Stimulated activated CD8-positive, alpha-beta memory T cell treated with anti-CD3 and anti-CD28 coated beads, Interleukin-7, amount 100 ng/mL, for 24 hours (primary cell): Measurements from ENCODE around the gene MEFV.
"Not testable (repeated sequence)": the region's sequence is repeated elsewhere in the genome, so short reads cannot be mapped to it uniquely, and the experiment has no call there.

Experiments
- DNase-seq: peaks from one replicate; pipeline ENCODE4 v3.0.0-alpha.2; 2020; ENCODE audit warnings: low read depth

MEFV gene, protein sequence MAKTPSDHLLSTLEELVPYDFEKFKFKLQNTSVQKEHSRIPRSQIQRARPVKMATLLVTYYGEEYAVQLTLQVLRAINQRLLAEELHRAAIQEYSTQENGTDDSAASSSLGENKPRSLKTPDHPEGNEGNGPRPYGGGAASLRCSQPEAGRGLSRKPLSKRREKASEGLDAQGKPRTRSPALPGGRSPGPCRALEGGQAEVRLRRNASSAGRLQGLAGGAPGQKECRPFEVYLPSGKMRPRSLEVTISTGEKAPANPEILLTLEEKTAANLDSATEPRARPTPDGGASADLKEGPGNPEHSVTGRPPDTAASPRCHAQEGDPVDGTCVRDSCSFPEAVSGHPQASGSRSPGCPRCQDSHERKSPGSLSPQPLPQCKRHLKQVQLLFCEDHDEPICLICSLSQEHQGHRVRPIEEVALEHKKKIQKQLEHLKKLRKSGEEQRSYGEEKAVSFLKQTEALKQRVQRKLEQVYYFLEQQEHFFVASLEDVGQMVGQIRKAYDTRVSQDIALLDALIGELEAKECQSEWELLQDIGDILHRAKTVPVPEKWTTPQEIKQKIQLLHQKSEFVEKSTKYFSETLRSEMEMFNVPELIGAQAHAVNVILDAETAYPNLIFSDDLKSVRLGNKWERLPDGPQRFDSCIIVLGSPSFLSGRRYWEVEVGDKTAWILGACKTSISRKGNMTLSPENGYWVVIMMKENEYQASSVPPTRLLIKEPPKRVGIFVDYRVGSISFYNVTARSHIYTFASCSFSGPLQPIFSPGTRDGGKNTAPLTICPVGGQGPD

DNA sequence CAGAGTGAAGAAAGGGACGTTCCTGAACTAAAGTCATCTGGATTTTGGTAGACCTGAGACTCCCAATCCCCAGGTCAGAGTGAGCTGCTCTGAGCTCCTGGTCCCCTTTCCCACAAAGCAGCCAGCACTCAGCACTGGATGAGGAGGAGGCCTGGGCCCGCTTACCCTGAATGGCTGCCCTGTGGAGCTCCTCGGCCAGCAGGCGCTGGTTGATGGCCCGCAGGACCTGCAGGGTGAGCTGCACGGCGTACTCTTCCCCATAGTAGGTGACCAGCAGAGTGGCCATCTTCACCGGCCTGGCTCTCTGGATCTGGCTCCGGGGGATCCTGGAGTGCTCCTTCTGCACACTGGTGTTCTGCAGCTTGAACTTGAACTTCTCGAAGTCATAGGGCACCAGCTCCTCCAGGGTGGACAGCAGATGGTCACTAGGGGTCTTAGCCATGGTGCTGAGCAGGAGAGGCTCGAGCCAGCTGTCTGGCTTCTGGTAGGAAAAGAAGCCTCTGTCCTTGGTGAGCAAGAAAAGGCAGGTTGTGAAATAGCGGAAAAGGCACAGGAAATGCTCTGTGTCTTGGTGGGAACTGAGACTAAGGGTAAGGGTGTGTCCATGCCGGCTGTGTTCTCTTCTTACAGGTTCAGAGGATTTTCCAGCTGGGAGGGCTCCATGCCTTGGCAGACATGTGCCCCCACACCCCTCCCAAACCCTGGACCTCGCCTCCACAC, at the start of gene MEFV:
TSS of gene MEFV (minus strand) at position 488 of the 720 bp plus-strand sequence. CDS start at position 442, 46 bp downstream.
- DNase-seq: no peak

DNA sequence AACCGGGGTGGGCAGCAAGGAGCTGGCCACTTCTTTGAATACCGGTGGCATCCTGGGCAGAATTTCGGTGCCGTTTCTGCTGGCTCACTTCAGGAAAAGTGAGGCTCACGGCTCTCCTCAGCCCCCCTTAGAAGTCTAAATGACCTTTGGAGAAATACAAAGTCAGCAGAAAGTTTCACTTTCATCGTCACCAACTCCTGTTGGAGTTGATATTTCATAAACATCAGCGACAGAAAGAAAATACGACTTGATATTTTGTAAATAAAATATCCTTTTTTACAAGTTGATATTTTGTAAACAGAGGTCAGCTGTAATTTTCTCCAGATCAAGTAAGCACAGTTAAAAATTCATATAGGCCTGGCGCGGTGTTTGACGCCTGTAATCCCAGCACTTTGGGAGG, 49.6 kb upstream of the MEFV start:
- no peak for DNase-seq

DNA sequence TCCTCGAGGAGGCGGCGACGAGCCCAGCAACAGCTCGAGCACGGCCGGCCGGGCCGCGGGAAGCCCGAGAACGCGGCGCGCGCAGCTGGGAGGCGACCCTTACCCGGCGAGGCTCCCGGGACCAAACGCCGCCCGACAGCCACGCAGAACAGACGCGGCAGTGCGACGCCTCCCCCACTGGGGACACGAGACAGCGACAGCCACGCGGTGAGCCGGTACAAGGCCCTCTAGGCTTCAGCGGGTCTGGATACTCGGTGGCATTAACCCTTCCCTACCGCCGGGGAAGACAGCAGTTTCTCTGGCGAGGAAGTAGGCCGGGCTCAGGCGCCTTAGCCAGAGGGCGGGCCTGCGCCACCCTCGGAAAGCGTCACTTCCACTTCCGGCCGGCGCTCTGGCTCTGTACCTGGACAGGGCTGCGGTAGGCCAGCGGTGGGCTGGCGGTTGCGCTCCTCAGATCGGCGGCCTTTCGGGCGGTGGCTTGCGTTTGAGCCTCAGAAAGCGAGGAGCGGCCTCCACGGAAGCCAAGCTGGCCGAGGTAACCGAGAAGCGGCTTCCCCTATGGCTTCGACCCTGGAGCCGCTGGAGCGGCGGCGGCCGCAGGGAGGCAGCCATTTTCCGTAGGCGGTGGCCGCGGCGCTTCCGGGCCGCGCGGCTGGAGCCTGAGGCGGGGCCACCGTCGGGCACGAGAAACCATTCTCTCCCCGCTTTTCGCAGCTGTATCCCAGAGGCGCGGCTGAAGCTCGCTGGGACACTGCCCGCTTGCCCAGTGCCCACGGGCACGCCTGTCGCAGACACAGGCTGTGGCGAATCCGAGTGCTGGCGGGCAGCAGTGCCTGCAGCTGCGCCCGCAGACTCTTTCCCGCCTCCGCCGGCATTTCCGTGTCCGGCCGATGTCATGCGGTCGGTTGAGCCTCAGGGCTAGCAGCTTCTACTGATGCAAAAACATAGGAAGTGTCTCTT, 49.0 kb upstream of the MEFV start, which contains the start of the genes TIGD7 and ZNF75A:
TSS of gene TIGD7 (minus strand) at position 322 of the 960 bp plus-strand sequence. CDS start 4,816 bp downstream, outside the sequence.
TSS of gene ZNF75A (plus strand) at position 389 of the 960 bp plus-strand sequence. CDS start 2,932 bp downstream, outside the sequence.
- DNase-seq: peak; percentile 61

DNA sequence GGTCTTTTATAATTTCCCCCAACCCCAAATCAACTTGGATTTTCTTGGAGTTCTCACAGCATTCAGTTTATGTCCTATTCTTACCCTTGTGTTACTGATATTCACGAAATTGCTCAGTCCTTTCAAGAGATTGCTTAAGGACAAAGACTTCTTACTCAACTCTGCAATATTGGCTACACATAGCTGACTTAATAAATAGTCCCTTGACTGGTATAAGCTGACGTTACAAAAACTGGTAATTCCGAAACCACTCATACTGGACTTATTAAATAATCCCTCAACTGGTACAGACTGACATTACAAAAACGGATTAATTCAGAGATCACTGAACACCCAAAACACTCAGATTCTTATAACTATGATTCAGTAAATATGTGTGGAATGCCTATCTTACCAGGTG, 47.9 kb upstream of the MEFV start:
- DNase-seq: no peak

DNA sequence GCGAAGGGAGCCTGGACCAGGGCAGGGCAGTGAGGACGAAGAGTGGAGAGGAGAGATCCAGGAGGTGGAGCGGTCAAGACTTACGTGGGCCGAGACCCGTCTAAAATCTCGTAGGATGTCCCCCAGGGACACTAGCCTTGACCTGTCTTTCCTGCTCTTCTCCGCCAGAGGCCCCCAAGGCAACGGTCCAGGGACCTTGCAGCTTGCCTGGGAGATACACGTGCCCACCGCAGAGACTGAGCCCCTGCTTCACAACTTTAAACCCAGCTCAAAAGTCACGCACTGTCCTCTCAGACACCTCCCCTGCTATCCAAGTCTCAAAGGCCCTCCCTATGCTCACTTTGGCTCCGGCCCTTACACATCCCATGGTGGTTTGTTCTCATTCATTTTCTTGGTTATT, 39.4 kb upstream of the MEFV start:
- no peak for DNase-seq

DNA sequence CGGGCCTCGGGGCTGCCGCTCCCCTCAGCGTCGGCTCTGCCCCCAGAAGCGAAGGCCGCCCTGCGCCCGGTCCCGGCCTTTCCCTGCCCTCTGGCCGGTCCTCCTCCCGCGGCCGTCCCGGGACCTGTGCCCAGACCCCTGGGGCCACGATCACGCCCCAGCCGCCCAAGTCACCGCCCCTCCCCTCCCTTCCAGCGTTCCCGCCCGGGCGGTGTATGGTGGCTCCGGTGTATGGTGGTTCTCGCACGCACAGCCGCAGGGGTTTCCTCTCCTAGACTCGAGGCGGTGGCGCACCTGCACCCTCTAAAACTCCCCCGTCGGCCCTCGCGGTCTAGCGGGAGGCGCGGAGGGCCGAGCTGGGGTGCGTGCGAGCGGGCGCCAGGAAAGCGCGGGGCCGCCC, 38.8 kb upstream of the MEFV start:
- no peak for DNase-seq

DNA sequence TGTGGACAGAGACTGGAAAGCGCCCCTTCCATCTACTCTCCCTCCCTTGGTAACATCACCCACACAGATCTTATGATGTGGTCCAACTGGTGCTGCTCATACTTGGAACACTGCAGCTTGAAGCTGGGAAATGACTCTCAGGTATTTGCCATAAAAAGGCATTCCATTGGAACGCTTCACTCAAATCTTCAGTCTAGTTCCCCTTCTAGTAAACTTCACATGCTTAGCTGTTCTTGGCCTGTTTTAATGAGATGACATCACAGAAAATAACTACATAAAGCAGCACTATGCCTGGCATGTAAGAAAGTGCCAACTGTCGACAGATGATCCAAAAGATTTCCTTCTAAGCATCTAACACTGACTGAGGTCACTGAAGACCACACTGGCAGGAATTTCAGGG, 36.2 kb upstream of the MEFV start:
- no peak for DNase-seq

DNA sequence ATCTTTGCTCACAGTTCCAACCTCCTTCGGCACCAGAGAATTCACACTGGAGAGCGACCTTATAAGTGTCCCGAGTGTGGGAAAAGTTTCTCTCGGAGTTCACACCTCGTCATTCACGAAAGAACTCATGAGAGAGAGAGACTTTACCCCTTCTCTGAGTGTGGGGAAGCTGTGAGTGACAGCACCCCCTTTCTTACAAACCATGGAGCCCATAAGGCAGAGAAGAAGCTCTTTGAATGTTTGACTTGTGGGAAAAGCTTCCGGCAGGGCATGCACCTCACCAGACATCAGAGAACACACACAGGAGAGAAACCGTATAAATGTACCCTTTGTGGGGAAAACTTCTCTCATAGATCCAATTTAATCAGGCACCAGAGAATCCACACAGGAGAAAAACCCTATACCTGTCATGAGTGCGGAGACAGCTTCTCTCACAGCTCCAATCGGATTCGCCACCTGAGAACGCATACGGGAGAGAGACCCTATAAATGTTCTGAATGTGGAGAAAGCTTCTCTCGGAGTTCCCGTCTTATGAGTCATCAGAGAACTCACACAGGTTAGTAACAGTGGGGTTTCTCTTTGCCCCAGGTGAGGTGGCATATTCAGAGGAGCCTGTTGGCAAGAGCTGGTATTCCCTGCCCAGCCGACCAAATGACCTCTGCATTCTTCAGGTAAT, 33.7 kb upstream of the MEFV start:
- DNase-seq: no peak

DNA sequence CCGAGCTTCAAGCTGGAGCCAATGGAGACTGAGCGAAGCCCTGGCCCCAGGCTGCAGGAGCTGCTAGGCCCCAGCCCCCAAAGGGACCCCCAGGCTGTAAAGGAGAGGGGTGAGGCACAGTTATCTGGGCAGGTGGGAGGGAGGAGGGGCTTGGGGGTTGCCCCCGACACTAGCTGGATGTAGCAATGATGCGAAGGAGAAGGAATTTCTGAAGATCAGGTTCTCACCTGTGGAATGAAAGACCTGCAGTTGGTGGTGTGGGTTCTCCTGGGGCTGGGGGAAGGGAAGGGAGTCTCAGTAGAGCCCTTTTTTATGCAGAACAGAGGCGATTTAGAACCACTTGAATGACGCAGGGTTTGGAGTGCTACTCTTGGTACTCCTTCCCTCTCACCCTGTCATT, 28.7 kb upstream of the MEFV start:
- DNase-seq: no peak

DNA sequence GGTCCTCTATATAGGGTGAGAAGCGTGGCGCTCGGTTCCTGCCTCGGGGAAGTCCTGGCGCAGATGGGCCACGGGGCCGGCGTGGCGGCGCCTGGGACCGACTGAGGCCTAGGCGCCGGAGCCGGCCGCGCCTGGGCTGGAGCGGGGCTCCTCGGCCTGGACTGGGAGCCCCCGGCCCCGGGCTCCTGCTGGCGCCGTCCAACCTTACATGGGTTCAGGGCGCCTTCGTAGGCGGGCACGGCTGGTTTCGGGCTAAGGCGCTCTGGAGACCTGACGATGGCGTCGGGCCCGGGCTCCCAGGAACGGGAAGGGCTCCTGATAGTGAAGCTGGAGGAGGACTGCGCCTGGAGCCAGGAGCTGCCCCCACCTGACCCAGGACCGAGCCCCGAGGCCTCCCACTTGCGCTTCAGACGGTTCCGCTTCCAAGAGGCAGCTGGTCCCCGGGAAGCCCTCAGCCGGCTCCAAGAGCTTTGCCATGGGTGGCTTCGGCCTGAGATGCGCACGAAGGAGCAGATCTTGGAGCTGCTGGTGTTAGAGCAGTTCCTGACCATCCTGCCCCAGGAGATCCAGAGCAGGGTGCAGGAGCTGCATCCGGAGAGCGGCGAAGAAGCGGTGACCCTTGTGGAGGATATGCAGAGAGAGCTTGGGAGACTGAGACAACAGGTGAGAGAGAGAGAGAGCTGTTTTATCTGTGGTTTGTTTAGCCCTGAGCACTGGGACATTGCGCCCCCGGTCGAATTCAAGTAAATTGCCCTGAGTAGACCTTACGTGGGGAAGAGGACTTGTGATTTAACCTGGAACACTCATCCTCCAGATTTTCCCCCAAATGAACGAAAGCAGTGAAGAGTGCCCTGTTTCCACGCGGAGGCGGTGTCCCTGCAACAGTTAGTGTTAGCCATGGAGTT, 27.4 kb upstream of the MEFV start:
- DNase-seq: no peak

DNA sequence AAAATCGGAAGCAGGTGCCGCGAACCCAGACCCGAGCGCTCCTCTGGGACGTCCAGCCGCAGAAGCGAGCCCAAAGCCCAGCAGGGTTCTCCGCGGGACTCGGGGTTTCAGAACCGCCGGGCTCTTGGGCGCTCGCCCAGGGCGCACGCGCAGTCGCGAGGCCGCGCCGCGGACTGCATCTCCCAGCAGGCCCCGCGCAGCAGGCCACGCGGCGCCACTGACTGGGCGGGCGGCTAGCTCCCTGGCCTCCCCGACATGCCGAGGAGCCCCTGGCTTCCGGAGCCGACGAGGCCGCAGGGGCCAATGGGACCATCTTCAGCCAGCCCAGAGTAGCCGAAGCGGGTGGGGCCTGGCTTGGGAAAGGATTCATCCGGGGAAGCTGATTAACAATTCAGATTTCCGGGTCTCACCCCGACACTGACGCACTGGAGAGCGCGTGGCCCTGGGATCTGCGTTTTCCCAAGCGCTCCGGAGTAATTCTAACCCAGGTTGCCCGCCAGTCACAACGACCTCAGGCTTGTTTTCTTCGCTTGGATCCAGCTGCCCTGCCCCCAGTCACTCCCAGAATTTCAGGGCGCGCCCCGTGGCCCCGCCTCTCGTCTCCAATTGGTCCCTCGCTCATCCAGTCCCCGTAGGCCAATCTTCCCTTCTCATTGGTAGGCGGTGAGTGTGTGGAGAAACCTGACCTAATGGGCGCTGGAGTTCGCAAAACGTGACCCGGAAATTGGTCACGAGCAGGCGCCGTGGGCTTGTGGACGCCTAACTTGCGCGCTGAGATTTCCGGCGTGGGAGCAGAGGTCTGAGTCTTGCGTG, 26.5 kb upstream of the MEFV start, which contains the start of gene ZNF263:
TSS of gene ZNF263 (plus strand) at position 762 of the 813 bp plus-strand sequence. CDS start 328 bp downstream, outside the sequence.
- peak; percentile 82 for DNase-seq

DNA sequence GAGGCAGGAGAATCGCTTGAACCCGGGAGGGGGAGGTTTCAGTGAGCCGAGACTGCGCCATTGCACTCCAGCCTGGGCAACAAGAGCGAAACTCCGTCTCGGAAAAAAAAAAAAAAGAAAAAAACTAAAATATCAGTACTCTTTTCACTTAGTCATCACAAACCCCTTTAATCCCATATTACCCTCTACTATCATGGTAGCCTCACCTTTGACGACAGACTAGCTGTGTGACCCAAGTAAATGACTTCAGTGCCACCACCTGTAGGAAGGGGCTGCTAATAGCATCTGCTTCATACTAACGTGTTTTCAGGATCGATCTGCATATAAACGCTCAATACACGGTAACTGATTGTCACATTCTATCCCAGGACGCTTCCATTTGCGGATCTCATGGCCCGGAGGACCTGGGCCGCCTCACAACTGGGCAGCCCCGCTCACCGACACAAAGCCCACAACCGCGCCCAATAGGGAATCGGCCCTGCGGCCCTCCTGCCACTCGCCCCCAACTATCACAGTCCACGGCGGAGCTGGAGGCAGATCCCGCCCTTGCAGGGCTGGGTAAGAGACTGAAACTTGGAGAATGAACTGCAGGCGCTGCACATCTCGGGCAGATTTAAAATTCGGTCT, 25.8 kb upstream of the MEFV start:
- DNase-seq: no peak

DNA sequence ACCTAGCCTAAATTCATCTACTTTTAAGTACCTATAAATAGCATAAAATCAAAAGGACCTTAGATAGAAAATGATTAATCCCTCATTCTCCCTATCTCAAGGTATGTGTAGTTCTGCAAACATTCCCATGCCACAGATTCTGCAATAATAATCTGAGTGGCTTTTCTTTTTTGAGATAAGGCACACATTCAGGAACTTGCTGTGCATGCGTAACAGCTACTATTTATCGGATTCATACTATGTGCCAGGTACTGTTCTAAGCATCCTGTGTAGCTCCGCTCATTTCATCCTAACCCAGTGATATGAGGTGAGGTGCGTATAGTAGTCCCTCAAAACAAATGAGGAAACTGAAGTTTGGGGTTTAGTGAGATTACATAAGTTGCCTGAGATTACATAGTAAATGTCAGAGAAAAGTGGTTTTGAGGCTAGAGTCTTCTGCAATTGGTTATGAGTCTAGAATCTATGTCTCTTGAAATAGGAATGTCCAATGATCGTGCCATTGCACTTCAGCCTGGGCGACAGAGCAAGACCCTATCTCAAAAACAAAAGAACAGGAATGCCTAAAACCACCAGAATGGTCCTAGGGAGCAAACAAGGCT, 24.9 kb upstream of the MEFV start:
- no peak for DNase-seq

DNA sequence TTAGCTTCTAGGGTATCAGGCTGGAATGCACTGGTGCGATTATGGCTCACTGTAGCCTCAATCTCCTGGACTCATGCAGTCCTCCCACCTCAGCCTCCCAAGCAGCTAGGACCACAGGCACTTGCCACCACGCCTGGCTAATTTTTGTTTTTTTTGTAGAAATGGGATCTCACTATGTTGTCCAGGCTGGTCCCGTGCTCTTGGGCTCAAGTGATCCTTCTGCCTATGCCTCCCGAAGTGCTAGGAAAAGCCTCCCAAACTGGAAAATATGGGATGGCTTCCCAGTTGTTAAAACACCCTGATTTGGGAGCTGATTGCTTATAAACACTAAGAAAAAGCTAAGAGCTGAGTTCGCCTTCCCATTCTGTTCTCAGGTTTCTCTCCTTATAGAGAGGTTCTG, 20.2 kb upstream of the MEFV start:
- no peak for DNase-seq

DNA sequence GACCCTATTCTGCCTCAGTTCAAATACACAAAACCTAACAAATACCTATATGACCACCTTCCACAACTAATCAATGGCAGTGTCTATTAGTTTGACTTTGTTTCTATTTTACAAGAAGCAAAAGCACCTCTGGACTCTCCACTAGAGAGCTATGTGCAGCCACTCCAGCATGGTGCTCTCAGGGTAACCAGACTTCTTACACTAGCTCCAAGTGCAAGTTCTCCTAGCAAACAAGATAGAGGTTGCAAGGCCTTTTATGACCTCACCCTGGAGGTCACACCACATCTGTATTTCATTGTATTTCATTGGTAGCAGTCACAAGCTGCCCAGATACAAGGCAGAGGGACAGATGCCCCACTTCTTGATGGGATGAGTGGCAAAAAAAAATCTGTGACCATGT, 18.5 kb upstream of the MEFV start:
- DNase-seq: no peak

DNA sequence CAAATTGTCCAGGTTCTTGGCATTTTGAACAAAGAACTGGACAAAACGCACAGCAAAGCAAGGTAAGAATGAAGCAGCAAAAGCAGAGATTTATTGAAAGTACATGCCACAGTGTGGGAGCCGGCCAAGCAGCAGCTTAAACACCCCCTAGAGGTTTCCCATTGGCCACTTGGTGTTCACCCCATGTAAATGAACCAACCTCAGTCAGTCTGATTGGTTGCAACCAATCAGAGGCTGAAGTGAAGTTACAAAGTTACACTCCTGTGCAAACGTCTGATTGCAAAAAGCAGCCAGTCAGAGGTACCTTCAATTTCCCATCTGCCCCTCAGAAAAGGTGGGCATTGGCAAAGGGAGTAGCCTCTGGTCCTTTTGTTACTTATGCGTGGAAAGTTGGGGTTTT, 18.1 kb upstream of the MEFV start:
- no peak for DNase-seq

DNA sequence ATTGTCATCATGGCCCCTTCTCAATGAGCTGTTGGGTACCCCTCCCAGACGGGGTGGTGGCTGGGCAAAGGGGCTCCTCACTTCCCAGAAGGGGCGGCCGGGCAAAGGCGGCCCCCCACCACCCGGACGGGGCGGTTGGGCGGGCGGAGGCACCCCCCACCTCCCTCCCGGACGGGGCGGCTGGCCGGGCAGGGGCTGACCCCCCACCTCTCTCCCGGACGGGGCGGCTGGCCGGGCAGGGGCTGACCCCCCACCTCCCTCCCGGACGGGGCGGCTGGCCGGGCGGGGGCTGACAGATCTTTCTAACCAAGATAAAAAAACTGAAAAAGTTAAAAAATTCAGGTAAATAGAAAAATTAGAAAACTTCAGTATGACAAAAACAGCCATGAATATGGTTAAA, 14.8 kb upstream of the MEFV start:
- not testable (repeated sequence) for DNase-seq

DNA sequence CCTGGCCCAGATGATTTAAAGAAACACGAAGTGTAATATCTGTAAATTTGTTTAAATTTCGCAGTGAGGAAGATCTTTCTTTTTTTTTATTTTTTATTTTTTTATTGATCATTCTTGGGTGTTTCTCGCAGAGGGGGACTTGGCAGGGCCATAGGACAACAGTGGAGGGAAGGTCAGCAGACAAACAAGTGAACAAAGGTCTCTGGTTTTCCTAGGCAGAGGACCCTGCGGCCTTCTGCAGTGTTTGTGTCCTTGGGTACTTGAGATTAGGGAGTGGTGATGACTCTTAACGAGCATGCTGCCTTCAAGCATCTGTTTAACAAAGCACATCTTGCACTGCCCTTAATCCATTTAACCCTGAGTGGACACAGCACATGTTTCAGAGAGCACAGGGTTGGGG, 14.3 kb upstream of the MEFV start:
- DNase-seq: not testable (repeated sequence)
